Activated T-helper 1 cell treated with anti-CD3 and anti-CD28 coated beads, Interleukin-12 subunit alpha, Interleukin-12 subunit beta, Interleukin-2, Interleukin-4 antibody, amounts not matched to agents 30 ng/mL and 10 ng/mL and 1 ng/mL, durations not matched to agents 14 hours and 24 hours and 36 hours (primary cell): ENCODE results near the gene SORBS2. TPM values are rescaled to one million over a fixed set of nuclear protein-coding genes. Genes with fewer than 3 reads are reported as not detected.

Experiments
- DNase-seq: peaks from one replicate; pipeline ENCODE4 v3.0.0; 2021; ENCODE audit warnings: low spot score
- H3K27ac Mint-ChIP-seq: one replicate; pipeline ENCODE4 v1.8.0; 2021; ENCODE audit warnings: mild to moderate bottlenecking, mixed read lengths
- H3K27me3 Mint-ChIP-seq: one replicate; pipeline ENCODE4 v1.8.0; 2022; ENCODE audit warnings: mild to moderate bottlenecking, moderate library complexity, mixed read lengths; ENCODE audit not compliant: insufficient read depth
- H3K36me3 Mint-ChIP-seq: one replicate; pipeline ENCODE4 v1.8.0; 2021; ENCODE audit warnings: low read depth, mixed read lengths
- H3K4me1 Mint-ChIP-seq: one replicate; pipeline ENCODE4 v1.8.0; 2021; ENCODE audit warnings: low read depth, mixed read lengths
- H3K4me3 Mint-ChIP-seq: one replicate; pipeline ENCODE4 v1.8.0; 2021; ENCODE audit warnings: mild to moderate bottlenecking, moderate library complexity, mixed read lengths
- H3K9me3 Mint-ChIP-seq: one replicate; pipeline ENCODE4 v1.8.0; 2021; ENCODE audit warnings: mixed read lengths
- intact Hi-C: fragments of 100-400 bp; cut with micrococcal nuclease; formaldehyde crosslinking; loops from one replicate; pipeline ENCODE4 v1.15.1; 2024
- total RNA-seq: library from RNA; stranded (reverse); gene quantifications from 2 replicates; pipeline ENCODE4 v1.2.3, GENCODE V29; 2022

SORBS2 gene
- total RNA-seq, 1 donor from 2014 or later, result not detected

DNA sequence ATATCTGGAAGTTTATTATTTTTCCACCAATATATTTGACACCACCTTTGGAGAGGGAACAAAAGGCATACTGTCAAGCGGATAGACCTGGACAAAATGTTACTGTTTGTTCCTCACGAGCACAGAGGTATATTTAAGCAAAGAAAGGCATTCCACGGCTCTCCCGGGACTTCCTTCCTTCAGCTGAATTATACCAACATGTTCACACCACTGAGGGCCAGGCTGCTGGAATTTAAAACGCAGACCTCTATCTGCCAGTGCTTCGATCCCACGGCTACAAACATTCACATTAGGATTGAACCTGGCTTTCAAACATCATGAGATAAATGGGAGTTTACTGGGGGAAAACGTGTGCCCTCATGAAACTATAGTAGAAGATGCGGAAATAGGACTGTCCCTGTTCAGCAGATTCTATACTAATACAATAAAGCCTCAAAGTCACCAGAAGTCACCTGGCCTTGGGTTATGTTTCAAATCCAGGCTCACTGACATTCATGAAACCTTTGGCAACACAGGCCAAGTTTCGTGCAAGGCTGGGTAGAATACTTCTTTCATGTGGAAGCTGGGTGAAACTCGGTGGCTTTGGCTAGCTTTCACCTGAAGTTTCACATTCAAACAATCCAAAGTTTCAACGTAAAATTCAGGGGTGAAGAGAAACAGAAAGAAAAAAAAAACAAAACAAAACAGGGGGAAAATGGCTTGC, 39.5 kb downstream of the SORBS2 start:
- Mint-ChIP-seq H3K9me3 (no peaks in the 10 kb centered on the region), H3K4me1 (no peaks in the 10 kb centered on the region), H3K4me3 (no peak overlapping the region), H3K27ac (no peak overlapping the region), H3K36me3 (no peaks in the 10 kb centered on the region), H3K27me3 (peaks cover 4% of the 10 kb centered on the region)
- intact Hi-C loops, result no loop called here
- no peak for DNase-seq

DNA sequence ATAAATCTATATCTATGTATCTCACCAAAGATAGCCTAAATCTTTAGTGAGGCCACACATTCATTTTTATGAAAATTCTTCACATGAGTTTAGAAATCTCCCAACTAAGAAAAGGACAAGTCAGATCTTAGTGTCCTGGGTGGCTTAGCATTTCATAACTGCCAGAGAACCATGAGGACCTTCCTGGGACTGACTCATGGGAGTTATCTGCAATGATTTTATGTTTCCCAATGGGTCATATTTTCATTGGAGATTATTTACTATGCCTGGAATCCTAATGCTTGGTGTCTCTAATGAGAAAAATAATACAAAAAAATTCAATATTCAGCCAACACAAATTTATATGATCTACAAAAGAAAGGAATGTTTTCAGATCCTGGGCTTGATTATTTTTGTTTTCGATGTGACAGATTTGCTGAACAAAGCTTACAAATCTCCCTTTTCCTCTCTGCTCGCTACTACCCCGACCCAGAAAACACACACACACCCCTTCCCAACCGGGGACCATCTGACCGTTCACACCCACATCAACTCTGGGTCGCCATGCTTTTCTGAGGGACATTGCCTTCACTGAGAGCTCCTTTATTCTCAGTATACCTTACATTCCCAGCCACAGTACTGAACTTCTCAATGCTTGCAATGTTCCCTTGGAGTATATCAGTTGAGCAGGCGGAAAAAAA, 40.1 kb downstream of the SORBS2 start:
- no peak overlapping the region for H3K27ac Mint-ChIP-seq
- H3K4me1 Mint-ChIP-seq, result no peaks in the 10 kb centered on the region
- H3K4me3 Mint-ChIP-seq, result no peak overlapping the region
- no peaks in the 10 kb centered on the region for H3K36me3 Mint-ChIP-seq
- H3K9me3 Mint-ChIP-seq, result no peaks in the 10 kb centered on the region
- H3K27me3 Mint-ChIP-seq, result peaks cover 4% of the 10 kb centered on the region
- DNase-seq, result no peak
- intact Hi-C loops, result no loop called here

DNA sequence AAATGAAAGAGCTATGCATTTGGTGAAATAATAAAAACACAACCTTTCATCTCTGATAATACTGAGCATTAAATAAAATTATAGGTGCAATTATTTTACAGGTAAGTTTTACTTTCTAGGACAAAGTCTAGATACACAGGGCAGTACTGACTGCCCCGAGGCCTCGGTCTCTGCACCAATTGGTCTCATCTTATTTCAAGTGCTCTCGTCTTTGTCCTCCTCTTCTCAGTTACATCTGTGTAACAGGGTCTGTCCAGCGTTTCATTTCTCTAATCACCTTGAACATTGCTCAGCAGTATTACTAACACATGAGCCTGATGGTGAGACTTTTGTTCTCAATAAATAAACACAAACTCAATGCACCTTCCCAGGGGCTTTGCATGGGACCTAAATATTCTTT, 44.5 kb downstream of the SORBS2 start:
- Mint-ChIP-seq H3K4me3 (no peak overlapping the region), H3K27ac (no peak overlapping the region)
- DNase-seq, result no peak

DNA sequence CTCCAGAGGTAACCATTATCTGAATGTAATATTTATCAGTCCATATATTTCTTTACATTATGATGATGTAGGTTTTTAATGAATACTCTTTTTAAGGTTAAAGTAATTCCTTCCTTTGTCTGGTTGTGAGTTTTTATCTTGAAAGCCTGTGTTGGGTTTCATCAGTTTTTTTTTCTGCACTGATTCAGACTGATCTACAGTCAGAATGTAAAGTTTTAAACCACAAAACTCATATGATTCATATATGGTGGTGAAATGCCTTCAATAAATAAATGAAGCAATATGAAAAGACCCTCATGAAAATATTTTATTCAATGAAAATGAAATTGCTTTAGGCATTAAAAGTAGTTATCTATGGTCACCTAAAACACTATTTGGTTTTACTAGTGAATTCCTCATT, 47.1 kb downstream of the SORBS2 start:
- H3K9me3 Mint-ChIP-seq, result no peaks in the 10 kb centered on the region
- H3K36me3 Mint-ChIP-seq, result no peaks in the 10 kb centered on the region
- H3K27me3 Mint-ChIP-seq, result peaks cover 2% of the 10 kb centered on the region
- H3K4me1 Mint-ChIP-seq, result no peaks in the 10 kb centered on the region
- H3K4me3 Mint-ChIP-seq, result no peak overlapping the region
- H3K27ac Mint-ChIP-seq, result no peak overlapping the region
- DNase-seq, result no peak
- intact Hi-C loops, result no loop called here

More for the DNA sequence above, 44.5 kb downstream of the SORBS2 start:
- Mint-ChIP-seq H3K27me3 (peaks cover 2% of the 10 kb centered on the region), H3K9me3 (no peaks in the 10 kb centered on the region), H3K36me3 (no peaks in the 10 kb centered on the region), H3K4me1 (no peaks in the 10 kb centered on the region)
- intact Hi-C loops, result no loop called here

DNA sequence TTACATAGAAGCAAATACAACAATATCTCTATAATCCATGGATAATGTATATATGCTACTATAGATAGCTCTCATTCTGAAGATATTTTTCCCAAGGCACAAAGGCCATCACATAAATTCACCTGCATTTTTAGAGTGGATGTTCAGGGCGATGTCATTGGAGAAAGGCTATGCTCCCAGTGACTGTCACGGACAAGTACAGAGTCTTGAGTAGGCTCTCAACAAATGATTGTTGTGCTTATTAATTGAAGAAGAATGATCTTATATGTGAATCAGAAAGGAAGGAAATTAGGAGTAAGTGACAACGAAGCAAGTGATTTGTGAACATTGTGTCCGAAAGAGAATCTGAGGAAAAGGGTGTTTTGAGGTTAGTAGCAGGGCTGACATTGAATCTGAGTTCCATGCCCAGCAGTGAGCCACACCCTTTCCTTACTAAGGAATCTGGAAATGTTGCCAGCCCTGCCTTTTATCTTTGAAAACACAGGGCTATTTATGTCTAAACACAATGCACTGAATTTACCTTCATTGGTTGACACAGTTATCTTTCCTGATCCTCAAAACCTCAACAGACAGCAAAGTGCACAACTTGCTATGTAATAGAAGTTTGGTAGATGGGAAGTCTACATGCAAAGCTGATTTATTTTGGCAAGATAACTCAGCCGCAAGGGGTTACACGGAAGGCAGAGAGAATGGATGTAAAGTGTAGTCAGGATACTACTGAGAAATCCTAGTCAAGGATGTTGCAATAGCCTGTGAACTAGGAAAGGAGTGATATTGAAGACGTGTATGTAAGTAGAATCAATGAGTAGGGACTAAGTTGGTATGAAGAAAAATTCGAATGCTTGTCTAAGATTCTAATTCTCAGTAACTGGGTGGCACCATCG, 50.4 kb downstream of the SORBS2 start:
- intact Hi-C loops, result no loop called here
- Mint-ChIP-seq H3K4me1 (no peaks in the 10 kb centered on the region), H3K27me3 (peaks cover 2% of the 10 kb centered on the region), H3K9me3 (no peaks in the 10 kb centered on the region), H3K27ac (no peak overlapping the region), H3K4me3 (no peak overlapping the region), H3K36me3 (no peaks in the 10 kb centered on the region)
- DNase-seq, result no peak

DNA sequence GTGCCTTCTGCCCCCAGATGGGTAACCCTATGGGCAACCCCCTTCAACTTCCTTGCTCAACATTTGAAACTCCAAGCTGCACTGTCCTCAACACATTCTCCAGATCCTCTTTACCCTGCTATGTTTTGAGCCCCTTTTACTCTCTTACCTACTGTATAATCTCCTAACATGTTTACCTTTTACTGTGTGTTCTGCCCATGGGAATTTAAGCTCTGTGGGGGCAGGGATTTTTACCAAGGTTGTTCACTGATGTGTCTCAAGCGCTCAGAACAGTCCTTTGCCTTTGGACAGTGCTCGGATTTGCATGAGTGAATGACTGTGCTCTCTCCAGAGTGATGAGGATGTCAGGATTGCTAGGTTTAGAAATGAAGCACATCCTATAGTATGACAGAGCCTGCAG, 53.2 kb downstream of the SORBS2 start:
- DNase-seq, result no peak
- no peaks in the 10 kb centered on the region for H3K36me3 Mint-ChIP-seq
- no peaks in the 10 kb centered on the region for H3K27me3 Mint-ChIP-seq
- H3K4me1 Mint-ChIP-seq, result no peaks in the 10 kb centered on the region
- intact Hi-C loops, result no loop called here
- no peak overlapping the region for H3K4me3 Mint-ChIP-seq
- no peaks in the 10 kb centered on the region for H3K9me3 Mint-ChIP-seq
- H3K27ac Mint-ChIP-seq, result no peak overlapping the region

DNA sequence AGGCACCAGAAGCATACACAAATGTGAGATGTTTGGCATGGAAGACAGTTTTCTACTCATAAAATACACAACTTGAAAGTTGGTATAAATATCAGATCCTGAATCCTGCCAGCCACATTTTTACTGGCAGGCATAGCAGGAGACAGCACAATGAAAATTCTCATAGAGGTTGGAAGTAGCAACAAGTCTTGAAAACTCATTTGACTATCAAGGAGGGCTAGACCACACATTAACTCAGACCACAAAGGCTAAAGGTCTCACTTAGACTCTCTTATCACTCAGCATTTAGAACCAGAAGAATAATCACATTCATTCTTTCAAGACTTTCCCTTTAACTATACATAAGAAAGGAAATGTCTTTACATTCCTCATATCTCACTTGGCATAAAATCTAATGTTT, 56.5 kb downstream of the SORBS2 start:
- H3K4me3 Mint-ChIP-seq, result no peak overlapping the region
- intact Hi-C loops, result no loop called here
- no peak for DNase-seq
- no peaks in the 10 kb centered on the region for H3K27me3 Mint-ChIP-seq
- no peaks in the 10 kb centered on the region for H3K4me1 Mint-ChIP-seq
- no peaks in the 10 kb centered on the region for H3K36me3 Mint-ChIP-seq
- H3K27ac Mint-ChIP-seq, result no peak overlapping the region
- H3K9me3 Mint-ChIP-seq, result no peaks in the 10 kb centered on the region

DNA sequence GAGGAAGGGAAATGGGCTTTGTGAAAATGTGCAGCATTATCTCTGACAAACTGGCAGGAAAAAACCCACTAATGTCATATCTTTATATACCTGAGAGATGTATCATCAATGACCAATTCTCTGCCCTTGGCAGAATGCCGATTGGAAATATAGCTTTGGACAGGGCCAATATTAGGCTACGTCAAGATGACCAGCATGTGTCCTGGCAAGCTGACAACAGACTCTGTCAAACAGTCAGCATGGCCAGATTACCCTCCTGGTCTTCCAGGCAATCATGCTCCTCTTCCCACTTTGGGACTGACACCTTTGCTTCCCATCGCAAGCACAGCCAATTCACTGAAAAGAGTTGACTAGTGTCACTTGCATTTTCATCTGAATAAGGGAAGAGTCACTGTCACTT, 57.0 kb downstream of the SORBS2 start:
- Mint-ChIP-seq H3K4me3 (no peak overlapping the region), H3K27me3 (no peaks in the 10 kb centered on the region), H3K27ac (no peak overlapping the region), H3K4me1 (no peaks in the 10 kb centered on the region), H3K9me3 (no peaks in the 10 kb centered on the region), H3K36me3 (no peaks in the 10 kb centered on the region)
- DNase-seq, result no peak
- intact Hi-C loops, result no loop called here

DNA sequence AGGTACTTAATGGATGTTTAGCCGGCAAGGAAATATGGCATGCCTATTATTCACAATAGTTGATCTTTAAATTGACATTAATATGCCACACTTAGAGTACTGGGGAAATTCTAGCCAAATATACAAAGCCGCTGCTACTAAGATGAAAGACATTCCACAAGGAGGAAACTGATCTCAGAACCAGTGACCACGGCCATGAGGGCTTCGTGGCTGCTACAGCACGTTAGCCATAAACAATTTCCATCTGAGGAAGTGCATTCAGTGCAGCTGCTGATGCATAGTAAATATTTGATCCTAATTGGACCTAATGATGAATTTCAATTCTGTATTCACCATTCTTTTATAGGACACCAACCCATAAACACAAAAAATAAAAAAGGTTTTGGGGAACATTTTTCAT, 59.1 kb downstream of the SORBS2 start:
- H3K9me3 Mint-ChIP-seq, result no peaks in the 10 kb centered on the region
- no peak overlapping the region for H3K27ac Mint-ChIP-seq
- H3K27me3 Mint-ChIP-seq, result no peaks in the 10 kb centered on the region
- intact Hi-C loops, result no loop called here
- no peak for DNase-seq
- H3K4me3 Mint-ChIP-seq, result no peak overlapping the region
- no peaks in the 10 kb centered on the region for H3K4me1 Mint-ChIP-seq
- no peaks in the 10 kb centered on the region for H3K36me3 Mint-ChIP-seq

DNA sequence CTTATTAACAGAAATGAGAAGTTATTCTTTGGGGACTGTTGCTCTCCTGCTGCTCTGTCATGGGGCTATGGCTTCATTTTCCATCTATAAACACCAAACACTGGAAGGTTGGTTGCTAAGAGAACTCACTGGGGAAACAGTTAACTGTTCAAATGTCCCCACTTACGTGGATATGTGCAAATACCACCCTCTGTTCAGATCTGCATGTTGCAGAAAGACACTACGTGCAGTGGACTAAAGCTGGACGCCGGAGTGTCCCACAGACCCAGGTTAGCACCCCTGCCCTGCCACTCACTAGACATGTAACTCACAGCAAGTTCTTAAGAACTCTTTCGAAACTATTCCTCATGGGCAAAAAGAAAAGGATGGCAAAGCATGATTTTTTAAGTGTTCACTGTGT, 62.1 kb downstream of the SORBS2 start:
- Mint-ChIP-seq H3K9me3 (no peaks in the 10 kb centered on the region), H3K4me3 (no peak overlapping the region), H3K4me1 (no peaks in the 10 kb centered on the region), H3K36me3 (no peaks in the 10 kb centered on the region), H3K27ac (no peak overlapping the region), H3K27me3 (no peaks in the 10 kb centered on the region)
- DNase-seq, result no peak
- intact Hi-C loops, result no loop called here

DNA sequence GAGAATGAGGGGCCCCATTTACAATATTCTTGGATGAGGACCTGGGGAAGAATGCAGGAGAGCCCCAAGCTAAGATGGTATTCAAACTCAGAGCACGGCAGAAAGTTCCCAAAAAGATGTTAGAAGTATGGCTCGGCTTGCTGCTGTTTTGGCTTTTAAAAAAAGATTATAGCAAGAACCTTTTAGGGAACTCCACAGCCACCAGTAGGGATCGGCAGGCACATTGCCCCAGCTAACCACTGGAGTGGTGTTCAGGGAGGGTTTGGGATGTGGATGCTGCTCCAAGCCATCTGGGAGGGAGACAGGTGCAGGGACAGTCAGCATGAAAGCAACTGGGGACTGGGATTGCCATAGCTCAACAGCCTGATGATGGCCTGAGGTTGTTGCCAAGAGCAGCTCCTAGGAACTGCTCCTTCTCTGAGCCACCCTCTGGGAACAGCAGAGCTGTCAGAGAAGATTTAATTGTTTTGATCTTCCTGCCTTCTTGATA, 63.0 kb downstream of the SORBS2 start:
- no peaks in the 10 kb centered on the region for H3K27me3 Mint-ChIP-seq
- intact Hi-C loops, result no loop called here
- DNase-seq, result no peak
- no peaks in the 10 kb centered on the region for H3K9me3 Mint-ChIP-seq
- H3K36me3 Mint-ChIP-seq, result no peaks in the 10 kb centered on the region
- no peak overlapping the region for H3K4me3 Mint-ChIP-seq
- no peak overlapping the region for H3K27ac Mint-ChIP-seq
- H3K4me1 Mint-ChIP-seq, result no peaks in the 10 kb centered on the region

DNA sequence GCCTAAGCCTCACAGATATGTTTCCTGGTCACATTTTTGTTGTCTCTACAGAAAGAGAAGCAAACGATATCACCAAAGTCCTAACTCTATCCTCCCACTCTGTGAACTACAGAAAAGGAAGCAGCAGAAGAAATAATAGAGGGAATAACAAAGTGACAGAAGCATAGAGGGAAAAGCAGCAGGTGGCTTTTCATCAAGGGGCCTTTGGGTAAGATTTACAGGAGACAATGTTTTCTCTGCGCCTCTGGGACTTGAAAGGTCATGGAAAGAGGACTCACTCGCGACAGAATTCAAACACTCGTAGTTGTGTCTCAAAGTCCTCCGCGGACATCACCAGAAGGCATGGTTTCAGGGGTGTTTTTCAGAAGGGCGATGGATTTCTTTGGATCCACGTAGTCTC, 66.1 kb downstream of the SORBS2 start:
- Mint-ChIP-seq H3K36me3 (no peaks in the 10 kb centered on the region), H3K27me3 (no peaks in the 10 kb centered on the region), H3K4me3 (no peak overlapping the region), H3K27ac (no peak overlapping the region), H3K9me3 (no peaks in the 10 kb centered on the region), H3K4me1 (no peaks in the 10 kb centered on the region)
- intact Hi-C loops, result no loop called here
- no peak for DNase-seq

DNA sequence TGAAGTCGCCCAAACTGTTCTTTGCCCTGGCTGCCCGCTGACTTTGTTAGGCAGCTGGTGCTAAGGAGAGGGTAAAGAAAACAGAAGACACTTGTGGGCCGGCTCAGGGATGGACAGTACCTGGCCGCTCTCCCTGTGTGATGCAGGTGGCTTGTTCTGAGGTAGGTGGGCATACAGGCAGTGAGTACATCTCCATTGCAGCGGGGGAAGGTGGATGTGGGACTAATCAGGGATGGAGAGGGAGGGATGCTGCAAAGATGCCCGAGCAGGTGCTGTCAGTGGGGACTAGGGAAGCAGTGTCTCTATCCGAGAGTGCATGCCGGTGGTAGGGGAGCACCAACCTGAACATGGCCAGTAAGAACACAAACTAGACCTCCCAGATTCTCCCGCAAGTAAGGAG, 67.0 kb downstream of the SORBS2 start:
- H3K9me3 Mint-ChIP-seq, result no peaks in the 10 kb centered on the region
- H3K4me1 Mint-ChIP-seq, result no peaks in the 10 kb centered on the region
- no peak for DNase-seq
- no peaks in the 10 kb centered on the region for H3K36me3 Mint-ChIP-seq
- intact Hi-C loops, result no loop called here
- H3K27ac Mint-ChIP-seq, result no peak overlapping the region
- no peaks in the 10 kb centered on the region for H3K27me3 Mint-ChIP-seq
- no peak overlapping the region for H3K4me3 Mint-ChIP-seq
